ENCODE results near the gene DDX11.
"Not testable (repeated sequence)": the region's sequence is repeated elsewhere in the genome, so short reads cannot be mapped to it uniquely, and the experiment has no call there.

DDX11 gene

DNA sequence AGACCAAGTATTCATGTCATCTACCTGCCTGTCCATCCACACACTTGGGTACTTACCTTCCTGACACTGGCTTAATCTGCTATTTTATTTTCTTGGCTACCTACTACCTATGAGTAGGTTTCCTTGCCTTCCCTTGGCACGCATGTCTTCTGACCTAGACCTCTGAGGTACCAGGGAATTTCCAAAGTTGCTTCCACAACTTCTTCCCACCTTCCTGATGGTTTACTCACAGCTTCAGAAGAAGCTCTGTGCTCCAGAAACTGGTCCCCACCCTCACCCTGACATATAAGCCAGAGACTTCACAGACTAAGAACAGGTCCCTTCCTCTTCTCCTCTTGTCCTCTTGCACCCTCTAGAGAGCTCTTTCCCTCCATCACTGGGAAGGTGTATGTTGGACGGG, 35.7 kb upstream of the DDX11 start:
- in situ Hi-C loops (cut with HindIII; ENCODE audit: low pct_ligation_motif_present, low sequenced_read_pairs) = no loop called here
- no peak overlapping the region for H3K27ac ChIP-seq
- DNase-seq = no peak
- H3K27me3 ChIP-seq (replicated peaks) = no peaks in the 10 kb centered on the region
- TF ChIP-seq CTCF (IDR thresholded peaks at IDR 0.05; ENCODE audit: low read depth, low read length, missing control alignments) = no peak
- no peak overlapping the region for H3K4me3 ChIP-seq (ENCODE audit: low read depth, low read length)
- H3K36me3 ChIP-seq (replicated peaks) = no peaks in the 10 kb centered on the region

GRCh38 chr12:31041033-31041564, 32.6 kb upstream of the DDX11 start:
- in situ Hi-C loops (cut with HindIII; ENCODE audit: low pct_ligation_motif_present, low sequenced_read_pairs) = no loop called here
- H3K4me3 ChIP-seq (ENCODE audit: low read depth, low read length) = no peak overlapping the region
- TF ChIP-seq CTCF (IDR thresholded peaks at IDR 0.05; ENCODE audit: low read depth, low read length, missing control alignments) = no peak
- H3K36me3 ChIP-seq (replicated peaks) = no peaks in the 10 kb centered on the region
- no peak for DNase-seq
- H3K27ac ChIP-seq = no peak overlapping the region
- H3K27me3 ChIP-seq (replicated peaks) = no peaks in the 10 kb centered on the region

DNA sequence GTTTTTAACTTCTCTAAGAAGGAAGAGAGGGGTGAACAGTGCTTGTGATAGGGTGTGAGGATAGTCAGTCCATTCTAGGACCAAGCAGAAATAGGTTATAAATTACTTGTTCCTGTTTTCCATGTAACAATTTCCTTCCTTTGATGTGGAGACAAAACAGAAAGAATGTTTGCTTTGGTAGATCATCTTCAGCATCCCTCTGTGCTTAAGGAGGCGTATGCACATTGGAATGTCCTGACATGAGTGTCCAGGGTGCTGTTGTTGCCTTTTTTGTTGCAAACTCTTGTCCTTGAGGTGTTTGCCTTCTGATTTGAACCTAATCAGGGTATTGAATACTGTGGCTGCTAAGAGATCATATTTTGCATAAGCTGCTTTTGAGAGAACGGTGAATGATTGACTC, 23.5 kb upstream of the DDX11 start:
- H3K4me3 ChIP-seq (ENCODE audit: low read depth, low read length); in situ Hi-C loops (cut with HindIII; ENCODE audit: low pct_ligation_motif_present, low sequenced_read_pairs); H3K27ac ChIP-seq; H3K27me3 ChIP-seq (replicated peaks); H3K36me3 ChIP-seq (replicated peaks); DNase-seq: not testable (repeated sequence)

DNA sequence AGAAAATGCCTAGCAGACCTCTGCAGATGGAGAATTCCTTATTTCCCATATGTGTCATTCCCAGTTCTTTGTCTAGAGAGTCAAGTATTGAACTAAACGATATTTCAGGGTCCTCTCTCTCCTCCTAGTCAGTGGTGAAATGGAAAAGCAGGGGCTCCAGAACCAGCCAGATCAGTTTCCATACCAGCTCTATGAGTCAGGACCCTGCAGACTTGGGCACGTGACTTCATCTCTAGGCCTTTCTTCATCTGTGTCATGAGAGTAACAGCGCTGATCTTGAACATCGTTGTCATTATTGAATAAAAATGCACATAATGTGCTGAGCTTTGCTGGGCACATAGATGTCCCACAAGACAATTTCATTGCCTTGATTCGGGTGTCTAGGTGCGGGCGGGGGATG, 23.1 kb upstream of the DDX11 start:
- peak; percentile 61 for DNase-seq
- H3K36me3 ChIP-seq (replicated peaks); H3K4me3 ChIP-seq (ENCODE audit: low read depth, low read length); in situ Hi-C loops (cut with HindIII; ENCODE audit: low pct_ligation_motif_present, low sequenced_read_pairs); H3K27ac ChIP-seq; H3K27me3 ChIP-seq (replicated peaks): not testable (repeated sequence)

- H3K27me3 ChIP-seq (replicated peaks); H3K4me3 ChIP-seq (ENCODE audit: low read depth, low read length); in situ Hi-C loops (cut with HindIII; ENCODE audit: low pct_ligation_motif_present, low sequenced_read_pairs); H3K27ac ChIP-seq; H3K36me3 ChIP-seq (replicated peaks); DNase-seq: not testable (repeated sequence)
Observed at GRCh38 chr12:31051692-31052091, 22.0 kb upstream of the DDX11 start.

GRCh38 chr12:31052121-31052520, 21.5 kb upstream of the DDX11 start:
- H3K27ac ChIP-seq; H3K4me3 ChIP-seq (ENCODE audit: low read depth, low read length); H3K36me3 ChIP-seq (replicated peaks); H3K27me3 ChIP-seq (replicated peaks); in situ Hi-C loops (cut with HindIII; ENCODE audit: low pct_ligation_motif_present, low sequenced_read_pairs); DNase-seq: not testable (repeated sequence)

DNA sequence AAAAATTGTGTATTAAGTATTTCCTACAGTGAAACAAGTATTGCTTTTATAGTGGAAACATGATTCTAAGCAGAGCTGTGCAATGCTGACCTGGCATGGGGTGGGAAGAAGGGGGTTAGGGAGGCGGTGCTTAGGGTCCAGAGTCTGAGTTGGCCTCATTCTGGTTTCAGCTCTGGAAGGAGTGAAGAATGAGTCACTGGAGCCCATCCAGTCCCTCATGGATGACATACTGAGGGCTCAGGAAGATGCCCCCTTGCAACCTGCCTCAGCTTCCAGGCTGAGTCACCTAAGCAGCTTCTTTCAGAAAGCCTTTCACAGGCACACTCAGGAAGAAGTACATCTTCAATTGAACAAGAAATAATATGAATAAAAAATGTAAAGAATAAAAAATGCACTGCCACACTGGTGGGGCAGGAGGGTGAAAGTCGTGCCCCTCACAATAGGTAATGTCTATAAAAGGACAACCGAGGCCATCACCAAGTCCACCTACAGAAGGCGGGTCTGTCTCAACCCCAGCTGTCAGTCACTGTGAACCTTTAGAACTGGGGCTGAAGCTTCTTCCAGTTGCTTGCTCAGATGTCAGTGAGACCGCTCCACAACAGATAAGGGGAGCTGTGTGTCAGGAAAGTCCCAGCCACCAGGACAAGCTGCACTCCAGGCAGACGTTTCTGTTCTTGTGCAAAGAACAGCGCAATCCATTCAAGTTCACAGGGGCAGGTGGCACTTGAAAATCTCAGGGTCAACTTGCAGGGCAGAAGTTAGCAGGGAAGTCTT, 20.8 kb upstream of the DDX11 start:
- DNase-seq = peak; percentile 63
- H3K27ac ChIP-seq; H3K4me3 ChIP-seq (ENCODE audit: low read depth, low read length); in situ Hi-C loops (cut with HindIII; ENCODE audit: low pct_ligation_motif_present, low sequenced_read_pairs); H3K27me3 ChIP-seq (replicated peaks); H3K36me3 ChIP-seq (replicated peaks): not testable (repeated sequence)

DNA sequence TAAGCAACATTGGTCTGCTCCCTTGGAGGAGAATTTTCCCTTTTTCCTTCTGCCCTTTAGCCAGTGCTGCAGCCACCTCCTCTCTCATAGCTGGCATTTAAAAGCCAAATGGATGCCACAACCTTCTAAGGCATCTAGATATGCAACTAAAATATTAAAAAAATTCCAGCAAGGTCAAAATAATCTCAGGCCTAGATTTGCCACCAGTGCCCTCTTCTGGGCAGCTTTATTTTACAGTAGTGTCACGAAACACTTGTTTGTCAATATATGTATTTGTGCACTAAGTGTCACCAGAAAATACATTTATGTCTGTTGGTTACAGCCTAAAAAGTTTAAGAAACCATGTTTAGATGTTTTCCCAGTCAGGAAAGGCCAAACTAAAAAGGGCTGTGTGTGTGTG, 19.7 kb upstream of the DDX11 start:
- H3K4me3 ChIP-seq (ENCODE audit: low read depth, low read length); H3K36me3 ChIP-seq (replicated peaks); in situ Hi-C loops (cut with HindIII; ENCODE audit: low pct_ligation_motif_present, low sequenced_read_pairs); H3K27ac ChIP-seq; H3K27me3 ChIP-seq (replicated peaks); DNase-seq: not testable (repeated sequence)
- TF ChIP-seq CTCF (IDR thresholded peaks at IDR 0.05; ENCODE audit: low read depth, low read length, missing control alignments) = peak; percentile 29

Data from brain microvascular endothelial cell (primary cell).